Measurements from ENCODE around the gene TXLNA.

TXLNA gene

DNA sequence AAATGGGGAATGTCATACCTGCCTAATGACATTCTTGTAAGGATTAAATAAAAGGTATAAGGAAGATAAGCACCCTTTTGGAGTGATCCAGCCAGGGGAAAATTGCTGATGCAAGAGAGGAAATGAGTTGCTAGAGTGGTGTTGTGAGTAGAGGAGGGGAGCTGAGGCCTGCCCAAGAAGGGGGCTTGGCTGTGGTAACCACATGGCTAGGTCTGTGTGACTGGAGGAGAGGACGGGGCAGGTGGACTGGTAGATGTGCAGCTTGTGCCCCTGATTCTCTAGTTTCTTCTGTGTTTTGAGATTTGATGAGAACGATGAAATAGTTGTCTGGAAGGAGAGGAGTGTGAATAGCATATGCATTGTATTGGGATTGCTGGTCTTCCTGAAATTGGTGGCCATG lies 6.6 kb downstream of the TXLNA start:
- DNase-seq = no peak

GRCh38 chr1:32186491-32186890 lies 7.0 kb downstream of the TXLNA start:
- no peak for DNase-seq

GRCh38 chr1:32187850-32188249 lies 8.4 kb downstream of the TXLNA start:
- DNase-seq = no peak

- no peak for DNase-seq
Measured at GRCh38 chr1:32192220-32192948, 12.9 kb downstream of the TXLNA start.

DNA sequence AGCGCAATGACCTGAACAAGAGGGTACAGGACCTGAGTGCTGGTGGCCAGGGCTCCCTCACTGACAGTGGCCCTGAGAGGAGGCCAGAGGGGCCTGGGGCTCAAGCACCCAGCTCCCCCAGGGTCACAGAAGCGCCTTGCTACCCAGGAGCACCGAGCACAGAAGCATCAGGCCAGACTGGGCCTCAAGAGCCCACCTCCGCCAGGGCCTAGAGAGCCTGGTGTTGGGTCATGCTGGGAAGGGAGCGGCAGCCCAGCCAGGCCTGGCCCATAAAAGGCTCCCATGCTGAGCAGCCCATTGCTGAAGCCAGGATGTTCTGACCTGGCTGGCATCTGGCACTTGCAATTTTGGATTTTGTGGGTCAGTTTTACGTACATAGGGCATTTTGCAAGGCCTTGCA lies 15.5 kb downstream of the TXLNA start:
- DNase-seq = no peak

DNA sequence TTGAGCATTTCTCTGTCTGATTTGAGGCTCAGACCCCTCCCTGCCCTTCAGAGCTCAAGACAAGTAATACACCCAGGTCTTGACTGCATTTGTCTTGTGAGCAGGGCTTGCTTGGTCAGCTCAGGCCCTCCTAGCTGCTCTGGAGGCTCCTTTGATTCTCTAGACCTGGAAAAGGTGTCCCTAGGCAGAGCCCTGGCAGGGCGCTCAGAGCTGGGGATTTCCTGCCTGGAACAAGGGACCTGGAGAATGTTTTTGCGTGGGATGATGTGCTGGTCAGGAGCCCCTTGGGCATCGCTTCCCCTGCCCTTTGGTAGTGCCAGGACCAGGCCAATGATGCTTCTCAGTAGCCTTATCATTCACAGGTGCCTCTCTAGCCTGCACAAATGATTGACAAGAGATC lies 16.1 kb downstream of the TXLNA start:
- DNase-seq = no peak

- peak in 1 of 2 donors; percentile 51 for DNase-seq
Measured at GRCh38 chr1:32195972-32196823, 16.7 kb downstream of the TXLNA start.

DNA sequence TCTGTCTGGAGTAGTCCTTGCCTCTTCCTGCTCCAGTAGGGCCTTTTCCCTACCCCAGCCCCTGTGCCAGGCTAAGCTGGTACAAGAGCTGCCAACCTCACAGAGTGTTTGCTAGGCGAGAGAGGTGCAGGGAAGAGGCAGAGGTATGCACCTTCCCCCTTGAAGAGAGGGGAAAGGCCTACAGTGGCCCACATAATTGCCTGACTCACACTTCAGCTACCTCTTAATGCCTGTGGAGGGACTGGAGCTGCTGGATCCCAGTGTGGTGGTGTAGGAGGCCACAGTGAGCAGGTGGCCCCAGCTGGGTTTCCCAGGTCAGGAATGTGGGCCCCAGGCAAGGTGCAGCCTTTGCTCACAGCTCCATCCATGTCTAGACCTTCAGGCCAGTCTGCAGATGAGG lies 17.6 kb downstream of the TXLNA start:
- DNase-seq = no peak

DNA sequence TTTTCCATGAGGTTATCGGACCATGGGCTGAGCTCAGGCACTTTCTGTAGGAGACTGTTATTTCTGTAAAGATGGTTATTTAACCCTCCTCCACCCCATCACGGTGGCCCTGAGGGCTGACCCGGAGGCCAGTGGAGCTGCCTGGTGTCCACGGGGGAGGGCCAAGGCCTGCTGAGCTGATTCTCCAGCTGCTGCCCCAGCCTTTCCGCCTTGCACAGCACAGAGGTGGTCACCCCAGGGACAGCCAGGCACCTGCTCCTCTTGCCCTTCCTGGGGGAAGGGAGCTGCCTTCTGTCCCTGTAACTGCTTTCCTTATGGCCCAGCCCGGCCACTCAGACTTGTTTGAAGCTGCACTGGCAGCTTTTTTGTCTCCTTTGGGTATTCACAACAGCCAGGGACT lies 18.4 kb downstream of the TXLNA start:
- DNase-seq = no peak

GRCh38 chr1:32198237-32199042 lies 19.0 kb downstream of the TXLNA start:
- DNase-seq = no peak

DNA sequence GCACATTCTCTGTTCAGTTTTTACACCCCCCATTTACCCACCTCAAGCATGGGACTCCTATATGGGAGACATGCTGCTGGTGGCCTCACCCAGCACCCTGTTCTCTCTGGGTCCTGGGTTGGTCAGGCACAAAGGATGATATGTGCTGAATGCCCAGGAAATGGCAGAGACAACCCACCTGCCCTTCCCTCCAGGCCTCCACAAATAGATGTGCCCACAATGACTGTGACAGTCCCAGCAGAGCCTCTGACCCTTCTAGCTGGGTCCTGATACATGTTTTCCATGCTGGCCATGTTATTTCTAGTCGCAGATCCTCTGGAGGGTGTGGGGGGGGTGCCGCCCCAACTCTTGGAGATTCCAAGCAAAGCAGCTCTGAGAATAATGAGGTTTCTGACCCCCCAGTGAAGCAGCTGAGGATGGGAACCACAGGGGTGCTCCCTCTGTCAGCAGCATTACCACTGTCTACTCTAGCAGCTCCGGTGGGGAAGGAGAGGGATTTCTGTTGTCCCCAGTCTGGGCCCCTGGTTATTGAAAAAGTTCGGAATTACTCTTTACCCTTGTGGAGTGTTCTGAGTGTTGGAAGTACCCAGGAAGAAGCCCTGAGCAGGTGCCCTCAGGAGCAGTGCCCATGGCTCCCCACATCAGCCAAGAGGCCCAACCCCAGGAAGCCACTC lies 19.7 kb downstream of the TXLNA start:
- DNase-seq = no peak

- no peak for DNase-seq
Measured at GRCh38 chr1:32199717-32200072, 20.2 kb downstream of the TXLNA start.

DNA sequence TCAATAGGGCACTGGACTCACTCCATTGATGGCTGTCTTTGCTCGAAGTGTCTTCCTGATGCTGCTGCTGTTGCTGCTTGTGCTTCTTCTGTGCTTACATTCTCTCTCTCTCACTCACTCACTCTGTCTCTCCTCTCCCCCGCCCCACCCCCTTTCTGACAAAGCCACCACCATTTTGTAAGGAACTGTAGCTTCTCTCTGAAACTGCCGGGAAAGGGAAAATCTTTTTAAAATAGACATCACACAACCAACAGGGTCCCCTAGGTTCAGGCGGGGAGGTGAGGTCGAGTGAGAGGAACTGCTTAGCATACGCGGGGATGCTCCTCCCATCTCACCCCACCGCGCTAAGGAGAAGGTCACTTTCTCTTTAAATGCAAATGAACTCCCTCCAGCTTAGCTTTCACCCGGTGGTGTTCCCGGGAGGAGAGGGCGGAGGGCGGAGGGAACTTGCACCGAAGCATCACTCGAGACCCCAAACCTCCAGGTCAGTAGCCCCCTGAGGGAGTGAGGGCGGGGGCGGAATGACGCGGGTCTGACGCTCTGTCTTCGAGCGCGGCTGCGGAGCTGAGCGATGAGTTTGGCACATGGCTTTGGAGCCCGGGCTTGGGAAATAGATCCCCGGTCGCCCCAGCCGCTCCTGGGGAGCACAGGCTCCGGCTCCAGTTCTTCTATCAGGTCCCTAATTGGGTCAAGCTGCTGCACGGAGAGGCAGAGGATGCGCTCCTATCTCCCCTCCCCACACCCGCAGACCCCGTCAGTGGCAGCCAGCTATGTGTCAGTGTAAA lies 20.9 kb downstream of the TXLNA start, which contains the start of gene CCDC28B:
CCDC28B (plus strand) TSS at position 370 of the 785 bp plus-strand sequence. CDS start 1,341 bp downstream, outside the sequence.
- DNase-seq = peak; percentile 49 to 66

GRCh38 chr1:32201011-32201855 lies 21.8 kb downstream of the TXLNA start:
- DNase-seq = peak; percentile 67 to 84

DNA sequence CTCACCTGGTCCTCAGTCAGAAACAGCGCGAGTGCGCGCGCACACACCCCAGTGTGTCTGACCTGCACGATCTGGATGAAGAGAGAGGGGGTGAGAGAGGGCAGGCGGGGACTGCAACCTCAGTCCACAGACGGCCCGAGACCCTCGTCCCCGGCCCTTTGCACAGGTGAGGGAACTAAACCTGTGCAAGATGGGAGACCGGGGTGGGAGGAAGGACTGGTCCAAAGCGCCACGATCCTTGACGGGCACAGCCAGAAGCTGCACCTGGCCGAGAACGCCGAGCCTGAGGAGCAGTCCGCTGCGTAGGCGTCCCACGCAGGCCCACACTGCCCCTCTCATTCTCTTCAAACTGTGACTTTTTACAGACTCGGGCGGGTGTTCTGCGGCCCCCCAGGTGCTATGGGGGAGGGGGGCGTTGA lies 25.5 kb downstream of the TXLNA start:
- no peak for DNase-seq

DNA sequence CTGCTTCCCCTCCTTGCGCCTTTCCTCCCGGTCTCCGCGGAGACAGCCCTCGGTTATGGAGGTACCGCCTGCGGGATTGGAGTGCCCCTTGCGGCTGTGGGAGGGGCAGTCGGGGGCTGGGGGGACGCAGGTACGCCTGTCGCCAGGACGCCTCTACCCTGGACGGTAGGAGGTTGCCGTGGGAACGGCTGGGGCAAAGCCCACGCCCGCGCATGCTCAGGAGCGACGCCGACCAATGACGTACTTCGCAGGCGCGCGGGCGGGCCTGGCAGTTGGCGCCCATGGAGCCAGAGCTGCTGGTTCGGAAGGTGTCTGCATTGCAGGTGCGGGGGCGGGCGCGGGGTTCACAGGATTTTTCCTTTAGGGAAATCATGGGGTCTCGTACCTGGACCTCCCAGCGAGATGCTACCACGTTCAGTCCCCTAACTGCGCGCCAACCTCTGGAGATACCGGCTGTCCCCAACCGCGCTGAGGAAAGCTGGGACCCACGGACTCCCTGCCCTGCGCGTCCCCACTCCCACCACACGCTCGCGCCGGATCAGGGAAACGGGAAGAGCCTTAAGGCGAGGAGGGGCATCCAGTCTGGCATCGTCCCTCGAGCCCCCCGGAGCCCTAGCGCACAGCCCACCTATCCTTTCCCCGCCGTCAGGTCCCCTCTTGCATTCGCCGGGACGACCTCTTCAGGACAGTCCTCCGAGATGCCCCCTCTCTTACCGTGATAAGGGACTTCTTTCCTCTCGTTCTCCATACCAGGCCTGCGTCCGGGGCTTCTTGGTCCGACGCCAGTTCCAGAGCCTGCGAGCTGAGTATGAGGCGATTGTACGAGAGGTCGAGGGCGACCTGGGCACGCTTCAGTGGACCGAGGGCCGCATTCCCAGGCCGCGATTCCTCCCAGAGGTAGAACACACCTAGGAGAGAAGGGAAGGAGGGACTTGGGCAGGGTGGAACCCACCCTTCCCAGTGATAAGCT lies 26.2 kb downstream of the TXLNA start, which contains the start of gene IQCC:
IQCC (plus strand) TSS at position 271 of the 970 bp plus-strand sequence; CDS start at position 282, 11 bp downstream.
- DNase-seq = peak; percentile 87 to 90

DNA sequence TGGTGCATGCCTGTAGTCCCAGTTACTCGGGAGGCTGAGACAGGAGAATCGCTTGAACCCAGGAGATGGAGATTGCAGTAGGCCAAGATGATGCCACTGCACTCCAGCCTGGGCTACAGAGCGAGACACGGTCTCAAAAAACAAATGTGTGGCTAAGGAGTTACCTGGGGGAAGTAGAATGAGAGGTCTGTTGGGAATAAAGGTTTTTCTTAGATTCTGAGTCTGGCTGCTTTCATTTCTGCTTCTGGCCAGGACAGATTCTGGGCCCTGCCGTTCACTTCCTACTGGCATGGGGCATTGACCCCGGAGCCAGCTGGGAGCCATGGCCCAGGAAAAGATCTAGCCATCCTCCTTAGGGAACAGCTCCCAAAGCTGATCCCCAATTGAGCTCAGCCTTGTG lies 29.0 kb downstream of the TXLNA start:
- DNase-seq = no peak

DNA sequence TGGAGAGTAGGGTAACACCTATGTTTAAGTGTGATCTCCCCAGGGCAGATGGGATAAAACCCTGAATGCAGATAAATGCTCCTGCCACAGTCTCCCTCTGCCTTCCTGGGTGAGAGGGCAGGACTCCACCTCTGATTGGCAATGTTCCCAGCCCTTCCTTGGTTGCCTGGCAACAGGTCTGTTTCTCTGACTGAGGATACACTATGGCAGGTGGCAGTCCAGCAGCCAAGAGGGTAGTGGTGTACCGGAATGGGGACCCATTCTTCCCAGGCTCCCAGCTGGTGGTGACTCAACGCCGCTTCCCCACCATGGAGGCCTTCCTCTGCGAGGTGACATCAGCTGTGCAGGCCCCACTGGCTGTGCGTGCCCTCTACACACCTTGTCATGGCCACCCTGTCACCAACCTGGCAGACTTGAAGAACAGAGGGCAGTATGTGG lies 29.4 kb downstream of the TXLNA start, which contains the start of gene DCDC2B:
DCDC2B (plus strand) TSS at position 199 of the 438 bp plus-strand sequence; CDS start at position 204, 5 bp downstream.
- no peak for DNase-seq

Measured in CD4-positive, alpha-beta T cell treated with Interferon alpha-2 for 1 hour (primary cell).